ENCODE results near the gene GCGR.

DNA sequence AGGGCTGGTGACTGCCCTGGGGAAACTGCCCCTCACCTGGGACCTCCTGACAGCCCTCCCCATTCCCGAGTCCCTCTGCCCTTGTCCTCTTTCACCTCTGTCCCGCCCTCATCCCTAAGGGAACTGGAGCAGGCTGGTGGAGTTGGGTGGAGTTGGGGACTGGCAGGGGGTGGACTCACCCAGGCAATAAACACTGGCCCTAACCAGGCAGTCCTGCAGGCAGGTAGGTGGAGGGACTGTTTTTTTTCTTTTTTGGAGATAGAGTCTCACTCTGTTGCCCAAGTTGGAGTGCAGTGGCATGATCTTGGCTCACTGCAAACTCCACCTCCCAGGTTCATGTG, 11.7 kb downstream of the GCGR start:
- TF ChIP-seq, protein P1, sequence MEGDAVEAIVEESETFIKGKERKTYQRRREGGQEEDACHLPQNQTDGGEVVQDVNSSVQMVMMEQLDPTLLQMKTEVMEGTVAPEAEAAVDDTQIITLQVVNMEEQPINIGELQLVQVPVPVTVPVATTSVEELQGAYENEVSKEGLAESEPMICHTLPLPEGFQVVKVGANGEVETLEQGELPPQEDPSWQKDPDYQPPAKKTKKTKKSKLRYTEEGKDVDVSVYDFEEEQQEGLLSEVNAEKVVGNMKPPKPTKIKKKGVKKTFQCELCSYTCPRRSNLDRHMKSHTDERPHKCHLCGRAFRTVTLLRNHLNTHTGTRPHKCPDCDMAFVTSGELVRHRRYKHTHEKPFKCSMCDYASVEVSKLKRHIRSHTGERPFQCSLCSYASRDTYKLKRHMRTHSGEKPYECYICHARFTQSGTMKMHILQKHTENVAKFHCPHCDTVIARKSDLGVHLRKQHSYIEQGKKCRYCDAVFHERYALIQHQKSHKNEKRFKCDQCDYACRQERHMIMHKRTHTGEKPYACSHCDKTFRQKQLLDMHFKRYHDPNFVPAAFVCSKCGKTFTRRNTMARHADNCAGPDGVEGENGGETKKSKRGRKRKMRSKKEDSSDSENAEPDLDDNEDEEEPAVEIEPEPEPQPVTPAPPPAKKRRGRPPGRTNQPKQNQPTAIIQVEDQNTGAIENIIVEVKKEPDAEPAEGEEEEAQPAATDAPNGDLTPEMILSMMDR (IDR thresholded peaks at IDR 0.05 in 8 of 11, conservative IDR thresholded peaks at IDR 0.05 in 3 of 11) = no peak
- TF ChIP-seq POLR2A (IDR thresholded peaks at IDR 0.05) = no peak
